SH-SY5Y (cell line): ENCODE data around the gene PDZRN4.
A peak's percentile ranks its signal among the peaks of the same experiment; 100 is the strongest.

Source experiments
- GATA2 ChIP-seq: IDR thresholded peaks from 2 replicates; pipeline ENCODE4 v1.6.1; 2011; ENCODE audit warnings: mild to moderate bottlenecking, low read depth, low read length
- GATA3 ChIP-seq: IDR thresholded peaks from 2 replicates; pipeline ENCODE4 v1.6.1; 2011; ENCODE audit warnings: low read depth, mild to moderate bottlenecking, low read length, moderate library complexity

The PDZRN4 gene

DNA sequence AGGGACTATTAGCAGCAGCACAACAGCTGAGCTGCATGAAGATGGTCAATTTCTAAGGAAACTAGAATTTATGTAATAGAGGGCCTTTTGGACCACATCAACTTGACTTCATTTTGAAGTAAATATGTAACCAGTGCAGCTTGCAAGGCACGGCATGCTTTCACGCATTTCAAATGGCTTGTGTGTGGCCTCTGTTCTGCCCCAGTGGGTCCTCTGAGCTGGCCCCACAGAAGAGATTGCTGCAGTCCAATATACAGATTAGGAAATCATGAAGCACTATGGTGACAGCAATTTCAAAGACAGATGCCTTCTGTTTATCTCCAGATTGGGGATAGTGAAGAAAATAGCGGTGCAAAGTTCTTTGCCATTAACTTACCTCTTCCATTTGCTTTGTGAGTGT is 101.4 kb downstream of the PDZRN4 start:
- no peak for TF ChIP-seq GATA3

GRCh38 chr12:41293011-41293410 is 104.9 kb downstream of the PDZRN4 start:
- TF ChIP-seq GATA2 (no peak), GATA3 (no peak)

- no peak for TF ChIP-seq GATA3
- no peak for TF ChIP-seq GATA2
Measured at GRCh38 chr12:41293461-41293860, 105.3 kb downstream of the PDZRN4 start.

- no peak for TF ChIP-seq GATA3
- no peak for TF ChIP-seq GATA2
Measured at GRCh38 chr12:41302979-41303403, 114.9 kb downstream of the PDZRN4 start.

DNA sequence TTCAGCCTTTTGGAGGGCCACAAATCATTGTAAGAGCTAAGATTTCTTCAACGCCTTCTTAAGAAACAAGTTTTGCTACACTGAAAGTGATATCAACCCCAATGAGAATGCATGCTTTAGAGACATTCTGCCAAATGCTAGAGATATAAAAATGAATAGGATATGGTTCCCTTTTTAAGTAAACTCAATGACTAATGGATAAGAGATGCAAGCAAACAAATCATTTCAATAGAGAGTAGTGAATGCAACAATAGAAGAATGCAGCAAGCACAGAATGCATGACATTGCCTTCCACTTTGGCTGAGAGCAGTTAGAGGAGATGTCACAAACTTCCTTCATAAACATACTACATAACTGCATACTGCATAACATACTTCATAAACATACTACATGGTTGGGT is 116.4 kb downstream of the PDZRN4 start:
- TF ChIP-seq GATA2 (no peak), GATA3 (no peak)

DNA sequence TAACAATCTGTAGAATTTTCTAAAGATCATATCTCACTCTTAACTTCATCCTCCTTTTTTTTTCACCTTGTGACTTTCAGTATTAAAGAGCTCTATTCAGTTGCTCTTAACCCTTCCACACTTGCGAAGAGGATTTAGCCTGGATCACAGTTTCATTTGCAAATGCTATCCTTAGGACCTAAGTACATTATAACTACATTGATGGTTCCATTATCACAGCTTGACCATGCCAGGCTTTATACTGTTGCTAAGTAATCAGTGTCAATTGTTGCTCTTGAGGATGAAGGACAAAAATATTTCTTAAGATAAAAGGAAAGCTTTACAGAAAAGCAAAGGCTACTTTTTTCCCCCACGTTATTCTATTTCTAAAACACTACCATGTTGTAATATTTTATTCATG is 122.2 kb downstream of the PDZRN4 start:
- no peak for TF ChIP-seq GATA3
- no peak for TF ChIP-seq GATA2

GRCh38 chr12:41311883-41312282 is 123.8 kb downstream of the PDZRN4 start:
- TF ChIP-seq GATA3: no peak

GRCh38 chr12:41325336-41325735 is 137.2 kb downstream of the PDZRN4 start:
- TF ChIP-seq GATA3 (no peak), GATA2 (no peak)

DNA sequence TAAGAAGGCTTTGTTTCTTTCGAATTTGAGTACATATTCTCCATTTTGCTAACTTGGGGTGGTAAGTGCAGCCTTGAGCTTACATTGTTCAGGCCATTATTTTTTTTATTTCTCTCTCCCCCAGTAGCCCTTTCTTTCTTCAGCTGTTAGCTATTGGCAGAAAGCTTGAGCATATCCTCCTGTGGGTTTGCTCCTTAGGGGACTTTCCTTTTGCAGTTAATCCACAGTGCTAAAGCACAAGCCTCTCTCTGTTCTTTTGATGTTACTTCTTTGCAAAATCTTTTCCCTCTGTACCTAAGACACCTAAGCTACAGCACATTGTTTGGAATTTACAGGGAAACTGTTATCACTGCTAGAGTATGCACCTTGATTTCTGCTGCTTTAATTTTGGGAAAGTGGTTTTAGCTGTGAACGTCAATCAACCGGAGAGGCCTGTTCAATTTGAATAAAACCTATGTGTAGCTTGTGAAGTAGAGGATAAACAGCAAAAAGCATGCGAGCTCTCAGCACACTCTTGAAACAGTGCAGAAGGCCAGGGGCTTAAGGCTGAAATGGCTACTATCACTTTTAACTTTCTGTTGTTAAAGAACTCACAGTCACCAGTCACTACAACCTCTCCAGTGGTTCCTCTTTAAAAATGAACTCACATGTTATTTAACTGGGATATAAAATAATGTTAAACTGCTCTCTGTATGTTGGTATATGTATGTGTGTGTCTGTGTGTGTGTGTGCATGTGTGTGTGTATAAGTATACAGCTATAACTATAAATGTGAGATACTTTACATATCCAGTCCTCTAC is 139.2 kb downstream of the PDZRN4 start:
- no peak for TF ChIP-seq GATA3
- TF ChIP-seq GATA2: no peak

DNA sequence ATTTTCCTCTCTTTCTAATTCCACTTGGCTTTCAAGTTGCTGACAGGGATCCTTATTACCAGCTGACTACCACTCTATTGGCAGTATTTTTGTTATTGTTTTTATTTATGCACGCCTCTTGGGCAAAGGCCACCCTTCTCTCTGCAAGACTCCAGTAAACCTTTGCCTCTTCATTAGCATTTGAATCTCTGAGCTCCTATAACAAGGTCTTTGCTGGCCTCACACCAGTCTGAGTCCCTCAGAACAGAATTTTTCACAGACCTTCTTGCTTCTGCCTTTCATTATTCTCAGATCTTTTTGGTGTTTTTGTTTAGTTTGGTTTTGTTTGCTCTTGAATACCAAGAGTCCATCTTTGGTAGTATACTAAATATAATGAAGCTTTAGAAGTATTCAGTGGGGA is 145.9 kb downstream of the PDZRN4 start:
- no peak for TF ChIP-seq GATA3
- no peak for TF ChIP-seq GATA2

DNA sequence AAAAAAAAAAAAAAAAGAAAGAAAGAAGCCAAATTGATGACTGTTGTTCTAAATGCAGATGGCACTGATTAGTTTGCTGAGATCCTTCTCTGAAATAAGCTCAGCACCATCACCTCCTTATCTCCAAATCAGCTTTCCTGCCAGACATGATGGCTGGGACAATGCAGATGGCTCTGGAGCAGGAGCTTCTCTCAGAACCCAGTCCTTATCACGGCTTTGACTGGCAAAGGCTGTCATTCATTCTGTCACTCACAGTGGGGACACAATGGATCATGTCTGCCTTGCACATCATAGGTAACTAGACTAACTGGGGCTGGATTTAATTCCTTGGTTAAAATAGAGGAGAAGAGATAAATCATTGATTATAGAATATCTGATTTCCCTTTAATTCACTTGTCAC is 146.3 kb downstream of the PDZRN4 start:
- peak; percentile 99 for TF ChIP-seq GATA2
- TF ChIP-seq GATA3: peak; percentile 99

- TF ChIP-seq GATA2 (no peak), GATA3 (no peak)
Measured at GRCh38 chr12:41336041-41336549, 148.0 kb downstream of the PDZRN4 start.

DNA sequence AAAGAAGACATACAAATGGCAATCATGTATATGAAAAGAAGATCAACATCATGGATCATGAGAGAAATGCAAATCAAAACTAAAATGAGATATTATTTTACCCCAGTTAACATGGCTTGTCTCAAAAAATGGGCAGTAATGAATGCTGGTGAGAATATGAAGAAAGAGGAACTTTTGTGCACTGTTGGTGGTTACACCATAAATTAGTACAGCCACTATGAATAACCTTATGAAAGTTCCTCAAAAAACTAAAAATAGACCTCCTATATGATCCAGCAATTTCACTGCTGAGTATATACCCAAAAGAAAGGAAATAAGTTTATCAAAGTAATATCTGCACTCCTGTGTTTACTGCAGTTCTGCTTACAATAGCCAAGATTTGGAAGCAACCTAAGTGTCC is 151.7 kb downstream of the PDZRN4 start:
- TF ChIP-seq GATA3 (no peak), GATA2 (no peak)

DNA sequence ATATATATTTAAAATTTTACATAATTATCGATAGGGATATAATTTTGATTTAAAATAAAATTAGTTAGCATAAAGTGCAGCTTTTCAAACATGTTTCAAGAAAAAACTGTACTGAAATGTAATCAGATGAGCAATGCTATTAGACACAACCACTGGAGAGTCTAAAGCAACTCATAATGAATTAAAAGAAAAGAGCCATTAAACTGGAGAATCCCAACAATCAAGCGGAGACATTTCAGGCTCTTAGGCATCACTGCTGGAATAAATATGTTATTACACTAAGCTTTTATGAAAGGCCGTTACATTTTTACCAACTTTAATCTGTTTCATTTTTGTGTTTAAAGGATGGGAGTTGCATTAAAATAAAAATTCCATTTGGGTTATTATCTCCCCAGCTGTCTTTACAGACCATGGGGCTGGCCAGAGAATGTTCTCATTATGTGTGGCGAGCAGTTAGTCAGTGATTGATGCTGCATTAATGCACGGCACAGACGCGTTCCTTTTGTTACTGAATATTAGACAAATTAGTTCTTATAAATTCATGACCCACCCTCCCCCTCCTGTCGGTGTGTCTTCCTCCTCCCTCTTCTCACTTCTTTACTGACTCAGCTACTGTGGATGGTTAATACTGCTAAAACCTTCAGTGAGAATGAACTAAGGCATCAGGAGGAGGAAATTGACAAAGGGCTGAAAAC is 156.8 kb downstream of the PDZRN4 start:
- TF ChIP-seq GATA2 (no peak), GATA3 (no peak)

DNA sequence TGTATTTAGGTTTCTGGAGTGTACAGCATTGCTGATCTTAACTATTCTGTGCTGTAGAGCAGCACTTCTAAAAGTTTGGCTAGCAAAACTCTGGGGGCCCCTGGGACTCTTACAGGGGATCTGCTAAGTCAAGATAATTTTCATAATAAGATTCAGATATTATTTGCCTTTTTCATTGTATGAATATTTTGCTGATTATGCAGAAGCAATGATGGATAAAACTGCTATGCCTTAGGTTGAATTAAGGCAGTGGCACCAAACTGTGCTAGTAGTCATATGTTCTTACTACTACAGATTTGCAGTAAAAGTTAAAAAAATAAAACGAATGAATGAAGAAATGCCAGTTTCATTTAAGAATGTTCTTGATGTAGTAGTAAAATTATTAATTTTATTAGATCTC is 160.1 kb downstream of the PDZRN4 start:
- TF ChIP-seq GATA3: no peak
- TF ChIP-seq GATA2: no peak
